GM21717 (cell line): ENCODE results near the gene PHACTR1.

Experiments used
- ATAC-seq: cut with Tn5 transposase; IDR thresholded peaks from one replicate; pipeline ENCODE4 v1.9.1; 2021; ENCODE audit warnings: mild to moderate bottlenecking, moderate library complexity; ENCODE audit not compliant: unreplicated experiment

The PHACTR1 gene

GRCh38 chr6:13094781-13095425, 378.3 kb downstream of the PHACTR1 start:
- ATAC-seq, result no peak

- no peak for ATAC-seq
Measured at GRCh38 chr6:13096084-13096483, 379.5 kb downstream of the PHACTR1 start.

- ATAC-seq, result no peak
Measured at GRCh38 chr6:13097454-13097853, 380.9 kb downstream of the PHACTR1 start.

- ATAC-seq, result no peak
Measured at GRCh38 chr6:13098006-13098405, 381.4 kb downstream of the PHACTR1 start.

- no peak for ATAC-seq
Measured at GRCh38 chr6:13098793-13099570, 382.4 kb downstream of the PHACTR1 start.

GRCh38 chr6:13099771-13100170, 383.2 kb downstream of the PHACTR1 start:
- ATAC-seq, result no peak

GRCh38 chr6:13101409-13101808, 384.8 kb downstream of the PHACTR1 start:
- ATAC-seq, result no peak

GRCh38 chr6:13101985-13102384, 385.4 kb downstream of the PHACTR1 start:
- ATAC-seq, result no peak

- no peak for ATAC-seq
Measured at GRCh38 chr6:13103169-13103568, 386.6 kb downstream of the PHACTR1 start.

- no peak for ATAC-seq
Measured at GRCh38 chr6:13105139-13105538, 388.6 kb downstream of the PHACTR1 start.

GRCh38 chr6:13112921-13113320, 396.4 kb downstream of the PHACTR1 start:
- no peak for ATAC-seq

GRCh38 chr6:13113376-13113775, 396.8 kb downstream of the PHACTR1 start:
- no peak for ATAC-seq

- no peak for ATAC-seq
Measured at GRCh38 chr6:13113981-13114593, 397.5 kb downstream of the PHACTR1 start.

GRCh38 chr6:13116155-13116554, 399.6 kb downstream of the PHACTR1 start:
- no peak for ATAC-seq

- no peak for ATAC-seq
Measured at GRCh38 chr6:13117570-13117969, 401.0 kb downstream of the PHACTR1 start.

GRCh38 chr6:13119549-13119948, 403.0 kb downstream of the PHACTR1 start:
- ATAC-seq, result no peak

GRCh38 chr6:13120483-13121482, 404.2 kb downstream of the PHACTR1 start:
- no peak for ATAC-seq

GRCh38 chr6:13124131-13124530, 407.6 kb downstream of the PHACTR1 start:
- no peak for ATAC-seq

GRCh38 chr6:13125841-13126240, 409.3 kb downstream of the PHACTR1 start:
- no peak for ATAC-seq

GRCh38 chr6:13131935-13132661, 415.5 kb downstream of the PHACTR1 start:
- no peak for ATAC-seq
